Effector CD8-positive, alpha-beta T cell (primary cell): ENCODE data around the gene SNX22.
A peak's percentile ranks its signal among the peaks of the same experiment; 100 is the strongest.

Experiments used
- DNase-seq: peaks from one replicate; lab custom pipeline; 2025; lab: John Stamatoyannopoulos, UW

SNX22 gene

GRCh38 chr15:64156652-64157331 lies 5.3 kb downstream of the SNX22 start:
- no peak for DNase-seq

GRCh38 chr15:64157599-64158125 lies 6.1 kb downstream of the SNX22 start:
- DNase-seq, result no peak

GRCh38 chr15:64158363-64159134 lies 7.0 kb downstream of the SNX22 start:
- no peak for DNase-seq

- no peak for DNase-seq
Observed at GRCh38 chr15:64161688-64162477, 10.4 kb downstream of the SNX22 start.

- DNase-seq, result no peak
Observed at GRCh38 chr15:64162478-64162868, 10.9 kb downstream of the SNX22 start.

- DNase-seq, result peak; percentile 88
Observed at GRCh38 chr15:64162869-64163658, 11.5 kb downstream of the SNX22 start, which contains the start of gene PPIB. Gene PPIB, minus strand, starts transcription at chr15:64163022. Its CDS starts 36 bp downstream, at chr15:64162986.

GRCh38 chr15:64163659-64164362 lies 12.3 kb downstream of the SNX22 start:
- no peak for DNase-seq

GRCh38 chr15:64164436-64164835 lies 12.9 kb downstream of the SNX22 start:
- DNase-seq, result no peak

- DNase-seq, result no peak
Observed at GRCh38 chr15:64166102-64166890, 14.8 kb downstream of the SNX22 start.

- no peak for DNase-seq
Observed at GRCh38 chr15:64180235-64180824, 28.8 kb downstream of the SNX22 start.

GRCh38 chr15:64182859-64183370 lies 31.4 kb downstream of the SNX22 start:
- no peak for DNase-seq

- DNase-seq, result no peak
Observed at GRCh38 chr15:64185146-64185911, 33.8 kb downstream of the SNX22 start.

GRCh38 chr15:64187396-64188191 lies 36.1 kb downstream of the SNX22 start:
- no peak for DNase-seq

GRCh38 chr15:64191971-64192830 lies 40.7 kb downstream of the SNX22 start:
- DNase-seq, result no peak

GRCh38 chr15:64193971-64194370 lies 42.4 kb downstream of the SNX22 start:
- no peak for DNase-seq

- DNase-seq, result no peak
Observed at GRCh38 chr15:64197425-64197824, 45.9 kb downstream of the SNX22 start.

GRCh38 chr15:64205202-64205601 lies 53.7 kb downstream of the SNX22 start:
- no peak for DNase-seq
